GM23338 (cell line): ENCODE results near the gene SLC9C1.

ENCODE experiments used
- CREB1 ChIP-seq: fragments of 250-450 bp; sonication (Bioruptor Pico); IDR thresholded peaks from 2 replicates; pipeline ENCODE4 v1.5.0; 2020; ENCODE audit warnings: low read depth, mild to moderate bottlenecking, moderate library complexity
- EZH2 ChIP-seq: fragments of 200-600 bp; sonication (generic); IDR thresholded peaks from one replicate; pipeline ENCODE4 v1.8.0; 2017; ENCODE audit warnings: antibody characterized with exemption, mild to moderate bottlenecking, low read depth; ENCODE audit not compliant: unreplicated experiment
- EZH2phosphoT487 ChIP-seq: fragments of 200-600 bp; sonication (generic); IDR thresholded peaks from one replicate; pipeline ENCODE4 v1.8.1; 2018; ENCODE audit warnings: antibody characterized with exemption; ENCODE audit not compliant: unreplicated experiment
- JUNB ChIP-seq: IDR thresholded peaks from one replicate; pipeline ENCODE4 v1.6.1; 2016; ENCODE audit warnings: antibody characterized with exemption; ENCODE audit not compliant: unreplicated experiment
- NANOG ChIP-seq: IDR thresholded peaks from 2 replicates; pipeline ENCODE4 v1.6.1; 2016; ENCODE audit warnings: antibody characterized with exemption, borderline replicate concordance
- POLR2AphosphoS5 ChIP-seq: IDR thresholded peaks from 2 replicates; pipeline ENCODE4 v1.6.1; 2016; ENCODE audit warnings: antibody characterized with exemption, low read depth
- STAT1 ChIP-seq: IDR thresholded peaks from one replicate; pipeline ENCODE4 v1.6.1; 2016; ENCODE audit warnings: antibody characterized with exemption; ENCODE audit not compliant: unreplicated experiment
- ZNF114 ChIP-seq: fragments of 250-450 bp; sonication (Bioruptor Pico); IDR thresholded peaks from 2 replicates; pipeline ENCODE4 v1.5.0; 2020; ENCODE audit warnings: mild to moderate bottlenecking, moderate library complexity
- ZNF331 ChIP-seq: fragments of 250-450 bp; sonication (Bioruptor Pico); IDR thresholded peaks from 2 replicates; pipeline ENCODE4 v1.5.0; 2020; ENCODE audit warnings: low read depth, mild to moderate bottlenecking, moderate library complexity
- ZNF462 ChIP-seq: fragments of 250-450 bp; sonication (Bioruptor Pico); IDR thresholded peaks from 2 replicates; pipeline ENCODE4 v1.5.0; 2020; ENCODE audit warnings: mild to moderate bottlenecking, moderate library complexity
- TF ChIP-seq, protein P1 (sequence below), 2 experiments: fragments of 200-600 bp in 1 of 2; sonication (generic) in 1 of 2; conservative IDR thresholded peaks; 2 replicates each; pipeline versions ENCODE4 v1.5.1 to v1.6.1; 2016 to 2017; ENCODE audit warnings: antibody characterized with exemption in 2 of 2, low read depth in 2 of 2, mild to moderate bottlenecking in 2 of 2, moderate library complexity in 1 of 2
- TF ChIP-seq, protein P2 (sequence below): IDR thresholded peaks from one replicate; pipeline ENCODE4 v1.6.1; 2018; ENCODE audit warnings: antibody characterized with exemption; ENCODE audit not compliant: unreplicated experiment
- TF ChIP-seq, protein P3 (sequence below): IDR thresholded peaks from 2 replicates; pipeline ENCODE4 v1.6.1; 2016; ENCODE audit warnings: antibody characterized with exemption

DNA sequence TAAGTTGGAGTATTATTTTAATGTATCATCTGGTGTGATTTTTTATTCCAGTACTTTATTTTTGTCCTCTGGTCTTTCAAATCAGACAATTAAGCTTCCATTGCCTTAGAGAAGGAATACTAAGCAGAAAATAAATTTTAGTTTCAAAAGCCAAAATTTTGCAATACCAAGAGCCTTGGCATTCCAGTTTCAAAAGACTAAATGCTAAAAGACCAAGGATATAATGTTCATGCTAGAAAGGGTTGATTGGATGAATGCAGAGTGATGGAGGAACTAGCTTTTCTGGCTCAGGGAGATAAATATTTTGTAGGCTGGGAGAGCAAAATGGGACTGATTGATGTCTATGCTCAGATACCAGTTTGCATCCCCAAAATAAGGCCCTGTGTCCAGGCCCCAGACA lies 45.1 kb upstream of the SLC9C1 start:
- TF ChIP-seq, protein P1, sequence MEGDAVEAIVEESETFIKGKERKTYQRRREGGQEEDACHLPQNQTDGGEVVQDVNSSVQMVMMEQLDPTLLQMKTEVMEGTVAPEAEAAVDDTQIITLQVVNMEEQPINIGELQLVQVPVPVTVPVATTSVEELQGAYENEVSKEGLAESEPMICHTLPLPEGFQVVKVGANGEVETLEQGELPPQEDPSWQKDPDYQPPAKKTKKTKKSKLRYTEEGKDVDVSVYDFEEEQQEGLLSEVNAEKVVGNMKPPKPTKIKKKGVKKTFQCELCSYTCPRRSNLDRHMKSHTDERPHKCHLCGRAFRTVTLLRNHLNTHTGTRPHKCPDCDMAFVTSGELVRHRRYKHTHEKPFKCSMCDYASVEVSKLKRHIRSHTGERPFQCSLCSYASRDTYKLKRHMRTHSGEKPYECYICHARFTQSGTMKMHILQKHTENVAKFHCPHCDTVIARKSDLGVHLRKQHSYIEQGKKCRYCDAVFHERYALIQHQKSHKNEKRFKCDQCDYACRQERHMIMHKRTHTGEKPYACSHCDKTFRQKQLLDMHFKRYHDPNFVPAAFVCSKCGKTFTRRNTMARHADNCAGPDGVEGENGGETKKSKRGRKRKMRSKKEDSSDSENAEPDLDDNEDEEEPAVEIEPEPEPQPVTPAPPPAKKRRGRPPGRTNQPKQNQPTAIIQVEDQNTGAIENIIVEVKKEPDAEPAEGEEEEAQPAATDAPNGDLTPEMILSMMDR (conservative IDR thresholded peaks at IDR 0.05; ENCODE audit: low read depth in 2 of 2) = no peak
- no peak for TF ChIP-seq EZH2phosphoT487
- TF ChIP-seq POLR2AphosphoS5 = no peak
- TF ChIP-seq, protein P2, sequence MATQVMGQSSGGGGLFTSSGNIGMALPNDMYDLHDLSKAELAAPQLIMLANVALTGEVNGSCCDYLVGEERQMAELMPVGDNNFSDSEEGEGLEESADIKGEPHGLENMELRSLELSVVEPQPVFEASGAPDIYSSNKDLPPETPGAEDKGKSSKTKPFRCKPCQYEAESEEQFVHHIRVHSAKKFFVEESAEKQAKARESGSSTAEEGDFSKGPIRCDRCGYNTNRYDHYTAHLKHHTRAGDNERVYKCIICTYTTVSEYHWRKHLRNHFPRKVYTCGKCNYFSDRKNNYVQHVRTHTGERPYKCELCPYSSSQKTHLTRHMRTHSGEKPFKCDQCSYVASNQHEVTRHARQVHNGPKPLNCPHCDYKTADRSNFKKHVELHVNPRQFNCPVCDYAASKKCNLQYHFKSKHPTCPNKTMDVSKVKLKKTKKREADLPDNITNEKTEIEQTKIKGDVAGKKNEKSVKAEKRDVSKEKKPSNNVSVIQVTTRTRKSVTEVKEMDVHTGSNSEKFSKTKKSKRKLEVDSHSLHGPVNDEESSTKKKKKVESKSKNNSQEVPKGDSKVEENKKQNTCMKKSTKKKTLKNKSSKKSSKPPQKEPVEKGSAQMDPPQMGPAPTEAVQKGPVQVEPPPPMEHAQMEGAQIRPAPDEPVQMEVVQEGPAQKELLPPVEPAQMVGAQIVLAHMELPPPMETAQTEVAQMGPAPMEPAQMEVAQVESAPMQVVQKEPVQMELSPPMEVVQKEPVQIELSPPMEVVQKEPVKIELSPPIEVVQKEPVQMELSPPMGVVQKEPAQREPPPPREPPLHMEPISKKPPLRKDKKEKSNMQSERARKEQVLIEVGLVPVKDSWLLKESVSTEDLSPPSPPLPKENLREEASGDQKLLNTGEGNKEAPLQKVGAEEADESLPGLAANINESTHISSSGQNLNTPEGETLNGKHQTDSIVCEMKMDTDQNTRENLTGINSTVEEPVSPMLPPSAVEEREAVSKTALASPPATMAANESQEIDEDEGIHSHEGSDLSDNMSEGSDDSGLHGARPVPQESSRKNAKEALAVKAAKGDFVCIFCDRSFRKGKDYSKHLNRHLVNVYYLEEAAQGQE = no peak
- TF ChIP-seq EZH2 = no peak
- TF ChIP-seq, protein P3, sequence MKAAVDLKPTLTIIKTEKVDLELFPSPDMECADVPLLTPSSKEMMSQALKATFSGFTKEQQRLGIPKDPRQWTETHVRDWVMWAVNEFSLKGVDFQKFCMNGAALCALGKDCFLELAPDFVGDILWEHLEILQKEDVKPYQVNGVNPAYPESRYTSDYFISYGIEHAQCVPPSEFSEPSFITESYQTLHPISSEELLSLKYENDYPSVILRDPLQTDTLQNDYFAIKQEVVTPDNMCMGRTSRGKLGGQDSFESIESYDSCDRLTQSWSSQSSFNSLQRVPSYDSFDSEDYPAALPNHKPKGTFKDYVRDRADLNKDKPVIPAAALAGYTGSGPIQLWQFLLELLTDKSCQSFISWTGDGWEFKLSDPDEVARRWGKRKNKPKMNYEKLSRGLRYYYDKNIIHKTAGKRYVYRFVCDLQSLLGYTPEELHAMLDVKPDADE = no peak
- TF ChIP-seq JUNB = no peak
- TF ChIP-seq ZNF114 = no peak
- no peak for TF ChIP-seq ZNF331
- TF ChIP-seq STAT1 = no peak
- no peak for TF ChIP-seq NANOG
- TF ChIP-seq CREB1 (CRISPR knock-in tag) = no peak
- no peak for TF ChIP-seq ZNF462 (CRISPR knock-in tag)
